Hematopoietic multipotent progenitor cell treated with erythropoietin and hydrocortisone succinate and interleukin-3 and kit ligand, for 6 days (in vitro differentiated cells): ENCODE data around the gene NKX6-1.
A peak's percentile ranks its signal among the peaks of the same experiment; 100 is the strongest.

Source experiments
- DNase-seq: peaks from one replicate; pipeline ENCODE4 v3.0.0-alpha.2; 2015

Gene NKX6-1

GRCh38 chr4:84477738-84478137 lies 21.4 kb downstream of the NKX6-1 start:
- DNase-seq: no peak

GRCh38 chr4:84474107-84474506 lies 25.0 kb downstream of the NKX6-1 start:
- DNase-seq: no peak

GRCh38 chr4:84472154-84472553 lies 26.9 kb downstream of the NKX6-1 start:
- no peak for DNase-seq

- no peak for DNase-seq
These were observed 28.8 kb downstream of the NKX6-1 start for GRCh38 chr4:84470204-84470785.

GRCh38 chr4:84467601-84468000 lies 31.5 kb downstream of the NKX6-1 start:
- DNase-seq: no peak

- no peak for DNase-seq
These were observed 39.3 kb downstream of the NKX6-1 start for GRCh38 chr4:84459783-84460182.

GRCh38 chr4:84456157-84456556 lies 42.9 kb downstream of the NKX6-1 start:
- no peak for DNase-seq

GRCh38 chr4:84455697-84456096 lies 43.4 kb downstream of the NKX6-1 start:
- no peak for DNase-seq

- DNase-seq: peak; percentile 7
These were observed 47.5 kb downstream of the NKX6-1 start for GRCh38 chr4:84451546-84451945.

GRCh38 chr4:84443523-84443922 lies 55.6 kb downstream of the NKX6-1 start:
- DNase-seq: no peak

- no peak for DNase-seq
These were observed 56.3 kb downstream of the NKX6-1 start for GRCh38 chr4:84442778-84443177.
